GM12892 (cell line): ENCODE measurements around the gene GDNF.

Source experiments
- POLR2A ChIP-seq: IDR thresholded peaks from 2 replicates; pipeline ENCODE4 v1.6.1; 2011; ENCODE audit warnings: low read depth, low read length, control low read depth
- POLR2AphosphoS5 ChIP-seq: IDR thresholded peaks from 2 replicates; pipeline ENCODE4 v1.6.1; 2011; ENCODE audit warnings: low read depth, low read length, control low read depth
- TAF1 ChIP-seq: IDR thresholded peaks from 2 replicates; pipeline ENCODE4 v1.6.1; 2011; ENCODE audit warnings: low read depth, mild to moderate bottlenecking, control low read depth, low read length, borderline replicate concordance

DNA sequence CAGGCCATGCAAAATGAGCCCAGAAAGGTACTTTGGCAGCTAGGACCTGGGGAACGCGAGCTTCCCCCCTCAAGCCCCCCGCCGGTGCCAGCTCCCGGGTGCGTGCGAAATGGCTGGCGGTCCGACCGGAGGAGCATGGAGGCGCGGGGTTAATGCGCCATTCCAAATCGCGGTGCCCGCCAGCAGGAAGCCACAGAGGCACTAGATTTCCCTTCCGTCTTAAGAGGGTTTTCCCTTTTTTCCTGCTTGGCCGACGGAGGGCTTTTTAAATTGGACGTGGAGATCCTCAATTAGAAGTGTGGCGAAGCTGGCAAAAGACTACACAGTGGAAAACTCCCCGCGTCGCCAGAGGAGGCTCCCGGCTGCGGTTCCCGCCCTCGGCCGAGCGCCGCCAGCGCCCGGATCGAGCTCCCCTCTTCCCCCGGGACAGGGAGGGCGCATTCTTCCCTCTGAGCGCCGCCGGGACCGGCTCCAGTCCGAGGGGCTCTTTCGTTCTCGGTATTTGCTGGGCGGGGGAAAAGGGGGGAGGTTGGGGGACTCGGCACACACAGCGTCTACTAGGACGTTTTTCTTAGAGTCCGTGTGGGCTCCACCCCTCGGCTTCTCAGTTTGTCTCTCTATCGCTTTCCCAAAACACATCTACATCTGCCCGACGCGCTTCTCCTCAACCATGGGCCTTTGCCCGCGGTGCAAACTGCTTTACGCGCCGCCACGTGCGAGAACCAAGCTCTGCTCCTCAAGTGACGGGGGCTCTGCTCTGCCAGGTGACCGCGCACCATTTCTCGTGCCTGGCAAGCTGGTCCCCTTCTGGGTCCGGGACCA, 3.0 kb downstream of the GDNF start:
- TF ChIP-seq POLR2AphosphoS5 = no peak
- TF ChIP-seq POLR2A = no peak
- TF ChIP-seq TAF1 = no peak
